Kidney epithelial cell (primary cell): ENCODE data around the gene HOXD10. TPM values are rescaled to one million over a fixed set of nuclear protein-coding genes. Genes with fewer than 3 reads are reported as not detected.

Experiments used
- DNase-seq: peaks from one replicate; pipeline ENCODE4 v3.0.0-alpha.2; 2010; ENCODE audit warnings: low read depth
- H3K27me3 ChIP-seq: 2 replicates; pipeline ENCODE4 v1.6.0; 2011; ENCODE audit warnings: low read length; ENCODE audit not compliant: control insufficient read depth, insufficient read depth
- H3K36me3 ChIP-seq: 2 replicates; pipeline ENCODE4 v1.5.1; 2011; ENCODE audit warnings: low read length; ENCODE audit not compliant: control insufficient read depth, insufficient read depth
- H3K4me3 ChIP-seq: 2 replicates; pipeline ENCODE4 v1.5.1; 2011; ENCODE audit warnings: low read depth, mild to moderate bottlenecking, control low read depth, low read length
- total RNA-seq: library from RNA; depleted of rRNA; stranded (reverse); fragments of >200 nt; gene quantifications from 2 replicates; pipeline ENCODE4 v1.2.3, GENCODE V29; 2015
- TF ChIP-seq, protein P1 (sequence below): IDR thresholded peaks from 2 replicates; pipeline ENCODE4 v1.5.1; 2011; ENCODE audit warnings: mild to moderate bottlenecking, moderate library complexity, low read length, control low read depth, inconsistent platforms; ENCODE audit not compliant: insufficient read depth, poor library complexity, severe bottlenecking

The HOXD10 gene
- total RNA-seq, 1 donor from 2014 or later, result 5.6 TPM

DNA sequence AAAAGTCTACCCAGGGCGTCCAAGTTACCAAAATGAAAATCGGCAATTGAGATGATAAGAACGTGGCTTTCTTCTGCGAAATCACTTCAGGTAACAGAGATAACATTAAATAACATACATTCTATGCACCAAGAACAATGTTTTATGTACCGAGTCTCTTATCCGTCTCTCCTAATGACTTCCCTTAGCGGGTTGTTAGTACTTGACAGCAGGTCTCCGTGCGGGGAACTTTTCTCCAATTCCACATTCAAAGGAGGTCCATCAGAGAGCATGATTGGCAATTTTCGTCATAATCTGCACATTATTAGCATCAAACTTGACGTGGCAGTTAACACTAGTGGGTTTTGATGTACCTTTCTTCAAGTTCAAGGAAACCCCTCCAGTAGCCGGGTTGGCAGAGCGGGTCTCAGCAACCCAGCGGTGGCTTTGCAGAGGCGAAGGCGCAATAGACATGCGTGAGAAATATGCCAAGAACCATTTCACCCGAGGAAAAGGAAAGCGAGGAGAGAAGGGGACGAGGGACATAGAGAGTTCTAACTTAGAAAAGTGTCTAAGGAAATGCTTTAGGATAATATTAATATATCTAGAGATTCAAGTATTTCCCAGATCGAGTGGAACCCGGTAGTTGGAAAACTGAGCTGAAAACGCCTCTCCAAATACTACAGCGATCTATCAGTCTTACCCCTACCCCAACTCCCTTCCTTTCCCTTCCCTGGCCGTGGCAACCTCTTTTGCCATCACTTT is 37.9 kb upstream of the HOXD10 start:
- TF ChIP-seq, protein P1, sequence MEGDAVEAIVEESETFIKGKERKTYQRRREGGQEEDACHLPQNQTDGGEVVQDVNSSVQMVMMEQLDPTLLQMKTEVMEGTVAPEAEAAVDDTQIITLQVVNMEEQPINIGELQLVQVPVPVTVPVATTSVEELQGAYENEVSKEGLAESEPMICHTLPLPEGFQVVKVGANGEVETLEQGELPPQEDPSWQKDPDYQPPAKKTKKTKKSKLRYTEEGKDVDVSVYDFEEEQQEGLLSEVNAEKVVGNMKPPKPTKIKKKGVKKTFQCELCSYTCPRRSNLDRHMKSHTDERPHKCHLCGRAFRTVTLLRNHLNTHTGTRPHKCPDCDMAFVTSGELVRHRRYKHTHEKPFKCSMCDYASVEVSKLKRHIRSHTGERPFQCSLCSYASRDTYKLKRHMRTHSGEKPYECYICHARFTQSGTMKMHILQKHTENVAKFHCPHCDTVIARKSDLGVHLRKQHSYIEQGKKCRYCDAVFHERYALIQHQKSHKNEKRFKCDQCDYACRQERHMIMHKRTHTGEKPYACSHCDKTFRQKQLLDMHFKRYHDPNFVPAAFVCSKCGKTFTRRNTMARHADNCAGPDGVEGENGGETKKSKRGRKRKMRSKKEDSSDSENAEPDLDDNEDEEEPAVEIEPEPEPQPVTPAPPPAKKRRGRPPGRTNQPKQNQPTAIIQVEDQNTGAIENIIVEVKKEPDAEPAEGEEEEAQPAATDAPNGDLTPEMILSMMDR, result no peak
- Histone ChIP-seq H3K27me3 (peaks cover 89% of the 10 kb centered on the region), H3K4me3 (no peak overlapping the region), H3K36me3 (no peaks in the 10 kb centered on the region)
- DNase-seq, result no peak

DNA sequence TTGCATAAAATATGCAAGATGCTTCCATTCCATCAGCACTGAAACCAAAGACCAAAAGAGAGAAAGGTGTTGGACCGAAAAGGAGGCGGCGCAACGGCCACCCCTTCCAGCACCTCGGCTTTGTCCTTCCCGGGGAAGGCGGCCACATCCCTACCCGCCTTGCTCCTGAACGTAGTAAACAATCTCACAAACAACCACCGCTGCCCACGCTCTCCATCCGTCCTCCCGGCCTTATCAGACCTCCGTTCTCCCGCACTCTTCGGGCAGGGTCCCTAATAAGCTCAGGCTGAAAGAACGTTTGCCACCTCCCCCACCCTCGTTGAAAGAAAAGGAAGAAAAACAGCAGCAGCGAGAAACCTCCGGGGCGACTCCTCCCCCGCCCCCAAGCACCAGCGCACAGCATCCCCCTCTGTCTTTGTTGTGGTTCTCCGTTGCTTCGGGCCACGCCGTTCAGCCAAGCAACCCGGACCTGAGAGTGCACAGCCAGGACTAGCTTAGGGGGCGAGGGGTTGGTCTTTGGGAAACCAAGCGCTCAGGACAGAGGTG is 37.2 kb upstream of the HOXD10 start:
- TF ChIP-seq, protein P1, result no peak
- Histone ChIP-seq H3K27me3 (peaks cover 89% of the 10 kb centered on the region), H3K4me3 (no peak overlapping the region), H3K36me3 (no peaks in the 10 kb centered on the region)
- DNase-seq, result no peak

DNA sequence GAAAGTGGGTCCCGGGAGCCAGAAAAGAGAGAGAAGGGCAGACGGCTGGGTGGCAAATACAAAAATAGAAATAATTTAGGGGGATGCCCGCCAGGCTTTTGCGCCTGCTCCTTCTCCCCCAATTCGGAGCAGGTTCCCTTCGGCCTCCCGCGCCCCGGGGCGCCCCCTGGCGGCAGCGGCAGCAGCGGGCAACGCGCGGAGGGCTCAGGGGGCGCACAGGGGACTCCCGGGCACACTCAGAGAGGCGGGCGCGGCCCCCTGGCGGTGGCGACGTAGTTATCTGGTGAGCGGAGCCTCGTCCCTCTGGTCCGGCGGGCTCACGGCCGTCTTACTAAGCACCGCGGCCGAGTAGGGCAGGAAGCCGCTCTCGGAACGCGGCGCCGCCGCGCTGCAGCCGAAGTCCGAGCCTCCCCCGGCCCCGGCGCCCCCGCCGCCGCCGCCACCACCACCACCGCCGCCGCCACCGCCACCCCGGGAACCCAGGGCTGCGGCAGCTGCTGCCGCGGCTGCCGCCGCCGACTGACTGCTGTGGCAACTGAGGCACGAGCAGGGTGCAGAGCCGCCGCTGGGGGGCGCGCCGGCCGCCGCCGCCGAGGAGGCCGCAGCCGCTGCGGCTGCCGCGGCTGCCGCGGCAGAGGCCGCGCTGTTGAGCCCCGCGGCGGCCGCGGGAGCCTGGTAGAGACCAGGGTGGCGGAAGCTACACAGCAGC is 36.6 kb upstream of the HOXD10 start:
- H3K4me3 ChIP-seq, result no peak overlapping the region
- no peaks in the 10 kb centered on the region for H3K36me3 ChIP-seq
- H3K27me3 ChIP-seq, result peaks cover 89% of the 10 kb centered on the region
- TF ChIP-seq, protein P1, result peak; percentile 48
- DNase-seq, result no peak

- H3K36me3 ChIP-seq, result no peaks in the 10 kb centered on the region
- TF ChIP-seq, protein P1, result no peak
- H3K27me3 ChIP-seq, result peaks cover 89% of the 10 kb centered on the region
- H3K4me3 ChIP-seq, result no peak overlapping the region
- no peak for DNase-seq
Observed at GRCh38 chr2:176080540-176081375, 35.8 kb upstream of the HOXD10 start.

DNA sequence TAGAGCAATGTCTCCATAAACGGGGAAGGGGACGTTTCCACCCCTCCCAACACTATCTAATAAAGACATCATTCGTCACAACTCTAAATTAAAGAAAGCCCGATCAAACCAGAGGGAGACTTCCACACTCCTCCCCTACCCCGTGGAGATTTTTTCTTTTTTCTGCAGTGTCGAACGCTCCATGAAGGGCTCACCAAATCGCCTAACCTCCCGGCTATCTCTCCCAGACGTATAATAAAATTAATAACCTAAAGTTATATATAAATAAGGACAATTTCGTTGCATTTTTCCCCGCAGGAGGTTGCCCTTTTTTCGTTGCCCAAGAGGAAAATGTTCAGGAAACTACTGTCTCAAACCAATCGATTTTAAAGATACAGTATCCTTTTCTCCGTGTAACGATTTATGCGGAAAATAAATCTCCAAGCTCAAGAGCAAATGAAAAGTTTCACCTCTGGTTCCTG is 35.2 kb upstream of the HOXD10 start:
- Histone ChIP-seq H3K36me3 (no peaks in the 10 kb centered on the region), H3K27me3 (peaks cover 90% of the 10 kb centered on the region), H3K4me3 (no peak overlapping the region)
- TF ChIP-seq, protein P1, result no peak
- DNase-seq, result no peak
